GM21381 (cell line): ENCODE measurements around the gene MLANA.

Source experiments
- ATAC-seq: cut with Tn5 transposase; IDR thresholded peaks from one replicate; pipeline ENCODE4 v1.9.1; 2021; ENCODE audit warnings: mild to moderate bottlenecking, moderate library complexity; ENCODE audit not compliant: unreplicated experiment

MLANA gene

DNA sequence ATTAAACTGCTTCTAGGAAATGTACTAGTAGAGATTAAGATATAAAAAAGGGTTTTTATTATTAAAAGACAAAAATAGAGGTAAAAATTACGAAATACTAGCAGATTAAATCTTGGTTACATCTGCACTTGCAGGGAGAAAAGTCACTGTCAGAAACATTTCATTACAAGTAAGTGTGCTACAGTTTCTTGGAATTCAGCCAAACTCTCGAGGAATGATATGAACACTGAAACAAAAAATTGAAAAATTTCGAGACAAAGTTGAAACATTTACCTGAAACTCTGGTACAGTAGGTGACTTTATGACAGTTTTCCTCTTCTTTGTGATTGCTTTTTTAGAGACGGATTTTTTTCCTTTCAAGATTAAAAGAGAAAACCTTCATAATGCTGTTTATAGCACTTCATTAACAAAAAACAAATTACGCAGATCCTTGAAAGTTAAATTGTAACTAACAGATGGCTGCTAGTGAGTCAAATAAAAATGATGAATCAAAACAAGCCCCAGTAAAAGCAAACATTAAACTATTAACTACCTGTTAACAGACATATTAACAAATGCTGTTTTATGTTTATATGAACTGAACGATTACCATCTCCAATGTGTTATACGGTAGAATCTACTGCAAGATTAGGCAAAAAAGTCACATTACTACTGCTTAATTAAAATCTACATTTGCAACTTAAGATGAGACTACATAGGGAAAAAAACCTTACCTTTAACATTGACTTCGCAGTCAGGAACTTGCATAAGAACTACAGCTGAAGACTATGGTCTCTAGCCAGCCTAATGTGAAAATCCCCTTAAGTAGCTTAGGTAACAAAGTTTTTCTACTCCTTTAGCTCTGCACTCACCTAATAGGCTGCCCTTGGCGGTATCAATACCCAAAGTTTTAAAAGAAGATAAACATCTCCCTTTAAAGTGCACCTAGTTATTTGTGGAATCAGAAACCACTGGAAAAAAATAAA, 63.3 kb downstream of the MLANA start:
- ATAC-seq: no peak

- no peak for ATAC-seq
Observed at GRCh38 chr9:5957166-5957565, 66.5 kb downstream of the MLANA start.

GRCh38 chr9:5958273-5958672, 67.6 kb downstream of the MLANA start:
- no peak for ATAC-seq
